GM21825 (cell line): ENCODE data around the gene KCNF1.
"Not testable (repeated sequence)": the region's sequence is repeated elsewhere in the genome, so short reads cannot be mapped to it uniquely, and the experiment has no call there.

Experiments used
- ATAC-seq: cut with Tn5 transposase; IDR thresholded peaks from one replicate; pipeline ENCODE4 v1.9.1; 2021; ENCODE audit warnings: mild to moderate bottlenecking, moderate library complexity; ENCODE audit not compliant: unreplicated experiment

KCNF1 gene

GRCh38 chr2:10935953-10936942 lies 24.5 kb downstream of the KCNF1 start:
- ATAC-seq: no peak

GRCh38 chr2:10939058-10939457 lies 27.3 kb downstream of the KCNF1 start:
- ATAC-seq: no peak

GRCh38 chr2:10940596-10940995 lies 28.9 kb downstream of the KCNF1 start:
- ATAC-seq: no peak

GRCh38 chr2:10941383-10941782 lies 29.6 kb downstream of the KCNF1 start:
- no peak for ATAC-seq

- no peak for ATAC-seq
Measured at GRCh38 chr2:10944799-10945198, 33.1 kb downstream of the KCNF1 start.

- no peak for ATAC-seq
Measured at GRCh38 chr2:10946394-10946793, 34.7 kb downstream of the KCNF1 start.

- no peak for ATAC-seq
Measured at GRCh38 chr2:10947005-10947440, 35.3 kb downstream of the KCNF1 start.

GRCh38 chr2:10947446-10948187 lies 35.9 kb downstream of the KCNF1 start:
- ATAC-seq: no peak

- ATAC-seq: no peak
Measured at GRCh38 chr2:10948188-10948564, 36.4 kb downstream of the KCNF1 start.

GRCh38 chr2:10948606-10949230 lies 37.0 kb downstream of the KCNF1 start:
- no peak for ATAC-seq

GRCh38 chr2:10949835-10950234 lies 38.1 kb downstream of the KCNF1 start:
- ATAC-seq: no peak

- no peak for ATAC-seq
Measured at GRCh38 chr2:10951558-10952414, 40.1 kb downstream of the KCNF1 start.

- ATAC-seq: no peak
Measured at GRCh38 chr2:10954416-10954815, 42.7 kb downstream of the KCNF1 start.

GRCh38 chr2:10954856-10955818 lies 43.4 kb downstream of the KCNF1 start:
- ATAC-seq: no peak

GRCh38 chr2:10956006-10956790 lies 44.5 kb downstream of the KCNF1 start:
- ATAC-seq: no peak

- ATAC-seq: no peak
Measured at GRCh38 chr2:10957391-10957790, 45.7 kb downstream of the KCNF1 start.

- not testable (repeated sequence) for ATAC-seq
Measured at GRCh38 chr2:10958452-10958851, 46.7 kb downstream of the KCNF1 start.
